Adrenal gland (tissue), 12 donors: Measurements from ENCODE around the gene POM121C. TPM values are rescaled to one million over a fixed set of nuclear protein-coding genes. Genes with fewer than 3 reads are reported as not detected.
"Not testable (repeated sequence)": the region's sequence is repeated elsewhere in the genome, so short reads cannot be mapped to it uniquely, and the experiment has no call there.

ENCODE experiments used
- DNase-seq, 7 donors: peaks; one replicate each; pipeline ENCODE4 v3.0.0-alpha.2; 2019 to 2020
- H3K27ac ChIP-seq, 5 donors: fragments of 200-600 bp; sonication (generic) in 4 of 5; 1 replicate in 3 of 5; 2 replicates in 2 of 5; pipeline versions ENCODE4 v1.5.1 to v1.8.0; 2016 to 2020; ENCODE audit warnings: mild to moderate bottlenecking in 1 of 5
- H3K27me3 ChIP-seq: fragments of 200-600 bp; 2 replicates; pipeline ENCODE4 v1.8.0; 2021
- H3K36me3 ChIP-seq, 2 donors: fragments of 200-600 bp; replicated peaks in 1 of 2; 1 replicate in 1 of 2; 2 replicates in 1 of 2; pipeline versions ENCODE4 v1.5.1 to v1.8.0; 2018 to 2022
- H3K4me1 ChIP-seq, 2 donors: fragments of 200-600 bp; replicated peaks in 1 of 2; 1 replicate in 1 of 2; 2 replicates in 1 of 2; pipeline versions ENCODE4 v1.5.1 to v1.8.0; 2018 to 2021
- H3K4me3 ChIP-seq, 4 donors: fragments of 200-600 bp; sonication (generic) in 3 of 4; one replicate each; pipeline ENCODE4 v1.5.1; 2016 to 2018
- H3K9me3 ChIP-seq, 3 donors: fragments of 200-600 bp; sonication (generic) in 1 of 3; replicated peaks in 1 of 3; 1 replicate in 2 of 3; 2 replicates in 1 of 3; pipeline versions ENCODE4 v1.5.1 to v1.8.0; 2016 to 2021
- POLR2A ChIP-seq, 2 donors: fragments of 450-650 bp; IDR thresholded peaks; one replicate each; pipeline ENCODE4 v1.6.1; 2017; ENCODE audit warnings: antibody characterized with exemption in 2 of 2, mild to moderate bottlenecking in 2 of 2, moderate library complexity in 1 of 2
- WGBS, 4 donors: extraction: QIAGEN DNeasy Blood & Tissue Kit in 2 of 4; methylation state at CpG; one replicate each; pipeline versions ENCODE4 v1.1.5 to v1.1.7; 2013 to 2017; 5-methylcytosine and 5-hydroxymethylcytosine counted together
- intact Hi-C, 2 donors: fragments of 100-400 bp; cut with DNase I; formaldehyde crosslinking; loops; one replicate each; pipeline versions ENCODE4 v1.14.1 to v1.15.0; 2022 to 2023
- polyA plus RNA-seq, 3 donors: library from polyadenylated mRNA; stranded (reverse); fragments of 200-250 nt in 2 of 3; fragments of 350-450 nt in 1 of 3; fragmentation: Illumina TruSeq in 1 of 3; extraction: RNeasy Lipid Tissue Mini Kit (QIAGEN cat#74804) in 1 of 3; gene quantifications; one replicate each; pipeline ENCODE4 v1.2.3, GENCODE V29; 2013 to 2014
- total RNA-seq, 9 donors: library from RNA; depleted of rRNA in 4 of 9; stranded (reverse); fragments of >200 nt in 4 of 9; fragments of 120-200 nt in 1 of 9; fragmentation: NEBNext Ultra II Directional in 1 of 9; extraction: Animal tissue kit (Norgen Biotek cat#: 25700) in 1 of 9; gene quantifications; one replicate each; pipeline versions ENCODE4 v1.1.0 to v1.2.4, GENCODE V29; 2013 to 2023
- donor health status: healthy with polysubstance abuse.
- donor health status: Bipolar disorder and iron deficiency.
- donor health status: DM: yes; HTN: yes; CAD: no.
- donor health status: DM: no; HTN: no; CAD: no.
- donor health status: DM: no; HTN: no; CAD: no.
- donor health status: DM: yes; HTN: yes; CAD: no.

The POM121C gene
- total and polyA plus RNA-seq, 12 donors, result 9.7 to 61.9 (median 25.3) TPM

- WGBS, 4 donors, result 44 to 53% (median 45%) methylated on average over 5 to 11 of the region's 13 CpGs
- H3K27me3 ChIP-seq, H3K4me1 ChIP-seq, H3K36me3 ChIP-seq, intact Hi-C loops, H3K9me3 ChIP-seq, H3K4me3 ChIP-seq: not testable (repeated sequence)
- H3K27ac ChIP-seq, result peak overlapping the region in 1 of 5 donors; percentile 55
- DNase-seq, result peak; percentile 51 to 81 (median 71)
- peak in 1 of 2 donors; percentile 41 for TF ChIP-seq POLR2A (IDR thresholded peaks at IDR 0.05)
Observed at GRCh38 chr7:75414708-75415427, 71.2 kb downstream of the POM121C start.

GRCh38 chr7:75414204-75414603, 71.9 kb downstream of the POM121C start:
- H3K4me1 ChIP-seq, H3K27ac ChIP-seq, H3K9me3 ChIP-seq, H3K27me3 ChIP-seq, H3K4me3 ChIP-seq, intact Hi-C loops, H3K36me3 ChIP-seq: not testable (repeated sequence)
- peak in 3 of 7 donors; percentile 27 to 52 (median 50) for DNase-seq
- 26 to 34% methylated on average over 5 of the region's 6 CpGs; no CpG with 5 or more reads in 2 of the 4 donors for WGBS, 4 donors

- H3K4me3 ChIP-seq, intact Hi-C loops, H3K27me3 ChIP-seq, H3K4me1 ChIP-seq, H3K36me3 ChIP-seq, H3K9me3 ChIP-seq, H3K27ac ChIP-seq, DNase-seq: not testable (repeated sequence)
- WGBS, 4 donors, result no CpG with 5 or more reads among the region's 13 CpGs
Observed at GRCh38 chr7:75410823-75411173, 75.3 kb downstream of the POM121C start.

- H3K36me3 ChIP-seq, H3K27me3 ChIP-seq, H3K9me3 ChIP-seq, intact Hi-C loops, H3K4me1 ChIP-seq: not testable (repeated sequence)
- Histone ChIP-seq H3K27ac (peak overlapping the region in 1 of 5 donors; percentile 40), H3K4me3 (peak overlapping the region in 1 of 4 donors; percentile 44)
- DNase-seq, result peak in 1 of 7 donors; percentile 14
- WGBS, 4 donors, result 1 to 100% (median 25%) methylated on average over 1 to 10 of the region's 74 CpGs; no CpG with 5 or more reads in 1 of the 4 donors
Observed at GRCh38 chr7:75409880-75410822, 75.9 kb downstream of the POM121C start.

- DNase-seq, intact Hi-C loops: not testable (repeated sequence)
- 67 to 72% methylated on average over 4 of the region's 18 CpGs; no CpG with 5 or more reads in 2 of the 4 donors for WGBS, 4 donors
Observed at GRCh38 chr7:75404663-75405062, 81.4 kb downstream of the POM121C start.

GRCh38 chr7:75403455-75404443, 82.3 kb downstream of the POM121C start:
- intact Hi-C loops, H3K36me3 ChIP-seq, DNase-seq, H3K4me1 ChIP-seq, H3K27me3 ChIP-seq, H3K4me3 ChIP-seq, H3K27ac ChIP-seq, H3K9me3 ChIP-seq: not testable (repeated sequence)
- no CpG with 5 or more reads among the region's 28 CpGs for WGBS, 4 donors

More at GRCh38 chr7:75404663-75405062, 81.4 kb downstream of the POM121C start:
- not testable (repeated sequence) for H3K4me1 ChIP-seq, H3K4me3 ChIP-seq, H3K27me3 ChIP-seq, H3K36me3 ChIP-seq, H3K9me3 ChIP-seq, H3K27ac ChIP-seq

GRCh38 chr7:75400575-75400974, 85.5 kb downstream of the POM121C start:
- H3K4me3 ChIP-seq, H3K27me3 ChIP-seq, H3K4me1 ChIP-seq, DNase-seq, intact Hi-C loops, H3K36me3 ChIP-seq, H3K9me3 ChIP-seq, H3K27ac ChIP-seq: not testable (repeated sequence)
- no CpG with 5 or more reads among the region's 6 CpGs for WGBS, 4 donors

- H3K27ac ChIP-seq, H3K4me1 ChIP-seq, H3K9me3 ChIP-seq, DNase-seq, H3K4me3 ChIP-seq, H3K27me3 ChIP-seq, intact Hi-C loops, H3K36me3 ChIP-seq: not testable (repeated sequence)
- 71 to 79% methylated on average over 3 to 4 of the region's 34 CpGs; no CpG with 5 or more reads in 2 of the 4 donors for WGBS, 4 donors
Observed at GRCh38 chr7:75398771-75399700, 87.1 kb downstream of the POM121C start.

GRCh38 chr7:75397865-75398264, 88.2 kb downstream of the POM121C start:
- H3K4me1 ChIP-seq, DNase-seq, intact Hi-C loops, H3K27ac ChIP-seq, H3K36me3 ChIP-seq, H3K4me3 ChIP-seq, H3K27me3 ChIP-seq, H3K9me3 ChIP-seq: not testable (repeated sequence)
- WGBS, 4 donors, result no CpG with 5 or more reads among the region's 2 CpGs
